CD4-positive, alpha-beta T cell treated with Interleukin-12 subunit alpha and Interleukin-12 subunit beta, for 1 hour (primary cell): ENCODE data around the gene KRT75.
"Not testable (repeated sequence)": the region's sequence is repeated elsewhere in the genome, so short reads cannot be mapped to it uniquely, and the experiment has no call there.

Experiments
- DNase-seq: peaks from one replicate; pipeline ENCODE4 v3.0.0-alpha.2; 2020

The KRT75 gene

GRCh38 chr12:52414936-52415335 lies 19.2 kb downstream of the KRT75 start:
- no peak for DNase-seq

DNA sequence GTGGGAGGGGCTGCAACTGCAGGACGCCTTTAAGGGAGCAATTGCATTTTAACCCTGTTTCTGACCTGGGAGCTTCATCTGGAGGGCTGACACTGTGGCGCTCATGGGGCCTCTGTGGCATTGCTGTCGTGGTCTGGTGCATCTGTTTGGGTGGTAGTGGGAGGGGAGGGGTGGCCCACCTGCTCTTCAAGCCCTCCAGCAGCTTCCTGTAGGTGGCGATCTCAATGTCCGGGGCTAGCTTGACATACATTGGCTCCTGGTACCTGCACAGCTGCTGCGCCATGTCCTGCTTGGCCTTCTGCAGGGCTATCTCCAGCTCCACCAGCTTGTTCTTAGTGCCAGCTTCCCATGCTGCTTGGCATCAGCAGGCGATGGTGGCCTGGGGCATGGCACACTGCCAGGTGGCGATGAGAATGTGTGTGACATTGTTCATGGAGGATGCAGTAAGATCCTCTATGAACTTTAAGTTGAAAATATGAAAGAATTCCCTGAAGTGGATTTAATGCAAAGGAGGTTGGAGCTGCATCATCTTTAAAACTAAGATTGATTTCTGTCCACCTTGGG lies 20.3 kb downstream of the KRT75 start:
- no peak for DNase-seq

- DNase-seq = no peak
Measured at GRCh38 chr12:52413202-52413601, 21.0 kb downstream of the KRT75 start.

DNA sequence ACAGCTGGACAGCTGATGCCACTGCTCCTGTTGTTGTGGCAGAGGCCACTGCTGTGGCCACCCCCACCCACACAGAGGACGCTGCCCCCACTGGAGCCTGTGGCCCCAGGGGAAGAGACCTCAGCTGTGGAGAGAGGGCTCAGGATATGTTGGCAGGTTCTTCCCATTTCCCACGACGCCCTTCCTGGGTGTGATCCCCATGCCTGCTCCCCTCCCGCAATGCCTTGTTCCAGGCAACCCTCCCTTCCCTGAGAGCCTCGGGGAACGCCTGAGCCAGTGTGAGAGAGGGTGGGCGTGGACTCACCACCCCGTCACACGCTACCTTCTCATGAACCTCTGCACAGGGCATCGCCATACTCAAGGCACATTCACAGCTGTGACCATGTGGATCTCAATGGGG lies 22.4 kb downstream of the KRT75 start:
- no peak for DNase-seq

GRCh38 chr12:52410589-52411248 lies 23.5 kb downstream of the KRT75 start:
- DNase-seq = not testable (repeated sequence)

GRCh38 chr12:52407918-52408317 lies 26.3 kb downstream of the KRT75 start:
- DNase-seq = no peak

DNA sequence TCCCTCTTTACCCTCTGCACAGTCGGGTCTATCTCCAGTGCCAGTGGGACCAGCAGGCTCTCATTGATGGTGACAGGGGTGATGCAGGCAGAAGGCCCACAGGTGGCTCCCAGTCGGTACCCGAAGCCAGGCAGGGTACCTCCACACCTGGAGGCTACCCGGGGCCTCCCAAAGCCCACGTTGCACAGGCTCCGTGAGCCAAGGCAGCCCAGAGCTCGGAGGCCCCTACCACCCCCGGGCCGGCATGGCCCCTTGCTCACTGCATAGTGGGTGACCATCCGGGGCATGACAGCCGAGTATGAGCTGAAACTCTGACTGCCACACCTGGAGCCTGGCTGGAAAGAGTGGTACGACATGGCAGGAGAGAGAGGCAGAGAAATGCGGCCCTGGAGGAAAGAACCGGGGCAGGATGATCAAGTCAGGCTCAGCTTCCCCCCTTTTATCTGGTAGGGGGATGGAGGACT lies 28.2 kb downstream of the KRT75 start, which contains the start of gene KRT82:
TSS of gene KRT82 (minus strand) at position 414 of the 464 bp plus-strand sequence. CDS start at position 356, 58 bp downstream.
- no peak for DNase-seq

GRCh38 chr12:52404951-52405350 lies 29.2 kb downstream of the KRT75 start:
- DNase-seq = no peak

- DNase-seq = no peak
Measured at GRCh38 chr12:52403561-52403960, 30.6 kb downstream of the KRT75 start.

DNA sequence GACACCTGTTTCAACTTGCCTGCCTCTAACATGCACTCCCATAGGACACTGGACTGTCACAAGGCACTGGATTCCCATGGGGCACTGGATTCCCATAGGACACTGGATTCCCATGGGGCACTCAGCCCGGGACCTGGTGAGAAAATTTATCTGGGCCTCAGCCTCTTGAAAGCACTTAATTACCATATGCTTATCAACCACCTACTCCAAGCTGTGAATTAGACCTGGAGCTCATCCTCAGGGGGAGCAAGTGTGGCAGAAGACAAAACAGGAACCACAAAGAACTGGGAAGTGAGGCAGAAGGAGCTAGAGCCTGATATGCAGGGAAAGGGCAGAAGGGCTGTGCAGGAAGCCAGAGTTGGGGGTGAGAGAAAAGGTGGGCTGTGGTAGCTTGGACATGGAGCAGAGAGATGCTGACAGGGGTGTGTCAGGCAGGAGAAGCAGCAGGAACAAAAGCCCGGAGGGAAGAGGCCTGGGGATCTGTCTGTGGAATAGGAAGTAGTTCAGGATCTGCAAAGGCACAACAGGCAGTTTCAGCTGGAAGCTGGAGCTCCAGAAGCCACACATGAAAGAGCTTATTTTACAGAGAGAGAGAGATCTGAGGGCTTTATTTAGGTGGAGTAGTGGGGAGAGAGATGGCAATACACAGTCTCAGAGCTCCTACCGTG lies 31.2 kb downstream of the KRT75 start:
- no peak for DNase-seq

GRCh38 chr12:52402377-52402776 lies 31.8 kb downstream of the KRT75 start:
- DNase-seq = no peak

DNA sequence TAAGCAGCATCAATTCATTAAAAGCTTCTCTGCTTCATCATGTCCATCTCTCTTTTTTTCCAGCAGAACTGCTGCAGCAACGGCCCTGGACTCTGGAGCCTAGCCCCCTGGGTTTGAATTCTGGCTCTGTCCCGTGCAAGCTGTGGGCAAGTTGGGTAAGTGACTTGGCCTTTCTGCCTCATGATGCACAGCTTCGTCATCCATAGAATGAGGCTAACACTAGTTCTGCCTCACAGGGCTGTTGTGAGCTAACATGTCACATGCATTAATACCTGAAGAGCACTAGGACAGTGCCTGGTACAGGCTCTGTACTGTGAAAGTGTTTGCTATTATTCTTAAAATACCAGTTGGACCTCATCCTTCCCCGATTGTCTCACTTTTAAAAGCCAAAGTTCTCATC lies 32.2 kb downstream of the KRT75 start:
- DNase-seq = no peak

DNA sequence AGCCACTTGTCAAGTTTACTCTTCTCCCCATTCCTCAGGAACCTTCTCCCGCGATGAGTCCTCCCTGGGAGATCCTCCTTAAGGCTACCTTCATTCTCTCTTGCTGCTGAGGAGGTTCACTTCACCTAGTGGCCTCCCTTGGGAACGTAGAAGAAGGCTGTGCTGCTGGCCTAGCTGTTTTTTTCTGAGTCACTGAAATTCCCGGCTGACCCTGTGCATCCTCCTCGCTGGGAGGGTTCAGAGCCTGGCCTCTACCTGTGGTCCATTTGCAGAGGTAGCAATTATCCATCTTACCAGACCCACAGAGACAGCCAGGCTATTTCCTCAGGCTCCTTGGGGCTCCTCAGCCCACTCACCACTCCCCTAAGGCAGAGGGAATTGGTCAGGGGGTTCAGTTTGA lies 32.6 kb downstream of the KRT75 start:
- no peak for DNase-seq

GRCh38 chr12:52400906-52401305 lies 33.3 kb downstream of the KRT75 start:
- no peak for DNase-seq

DNA sequence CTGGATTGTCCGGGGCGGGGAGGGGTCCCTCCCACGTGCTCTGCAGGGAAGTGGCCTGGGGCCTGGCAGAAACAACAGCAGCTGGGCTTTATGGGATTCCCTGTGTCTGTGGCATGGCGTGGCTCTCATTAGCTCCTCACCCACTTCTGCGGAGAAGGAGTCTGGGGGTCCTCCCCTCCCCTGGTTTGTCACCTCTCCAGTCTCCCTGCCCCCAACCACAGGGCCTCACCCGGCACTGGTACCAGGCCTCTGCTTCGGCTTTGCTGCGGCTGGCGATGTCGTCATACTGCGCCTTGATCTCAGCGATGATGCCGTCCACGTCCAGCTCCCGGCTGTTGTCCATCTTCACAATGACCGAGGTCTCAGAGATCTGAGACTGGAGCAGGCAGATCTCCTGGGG lies 34.4 kb downstream of the KRT75 start:
- DNase-seq = no peak

DNA sequence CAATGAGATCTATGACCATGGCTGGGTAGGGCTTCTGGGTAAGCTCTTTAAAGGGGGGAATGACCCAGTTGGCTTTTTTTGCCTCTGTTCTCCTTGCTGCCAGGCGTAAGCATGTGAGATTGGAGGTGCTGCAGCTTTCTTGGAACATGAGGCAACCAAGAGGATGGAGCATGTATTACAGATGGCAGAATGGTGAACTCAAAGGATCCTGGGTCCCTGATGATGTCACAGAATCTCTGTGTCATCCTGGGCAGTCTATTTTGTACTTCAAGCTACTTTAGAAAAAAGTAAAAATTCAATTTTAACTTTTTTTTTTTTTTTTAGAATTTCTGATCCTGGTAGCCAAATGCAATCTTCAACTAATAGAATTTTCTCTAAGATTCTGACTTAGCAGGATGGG lies 36.0 kb downstream of the KRT75 start:
- no peak for DNase-seq

GRCh38 chr12:52396656-52397055 lies 37.5 kb downstream of the KRT75 start:
- DNase-seq = no peak

DNA sequence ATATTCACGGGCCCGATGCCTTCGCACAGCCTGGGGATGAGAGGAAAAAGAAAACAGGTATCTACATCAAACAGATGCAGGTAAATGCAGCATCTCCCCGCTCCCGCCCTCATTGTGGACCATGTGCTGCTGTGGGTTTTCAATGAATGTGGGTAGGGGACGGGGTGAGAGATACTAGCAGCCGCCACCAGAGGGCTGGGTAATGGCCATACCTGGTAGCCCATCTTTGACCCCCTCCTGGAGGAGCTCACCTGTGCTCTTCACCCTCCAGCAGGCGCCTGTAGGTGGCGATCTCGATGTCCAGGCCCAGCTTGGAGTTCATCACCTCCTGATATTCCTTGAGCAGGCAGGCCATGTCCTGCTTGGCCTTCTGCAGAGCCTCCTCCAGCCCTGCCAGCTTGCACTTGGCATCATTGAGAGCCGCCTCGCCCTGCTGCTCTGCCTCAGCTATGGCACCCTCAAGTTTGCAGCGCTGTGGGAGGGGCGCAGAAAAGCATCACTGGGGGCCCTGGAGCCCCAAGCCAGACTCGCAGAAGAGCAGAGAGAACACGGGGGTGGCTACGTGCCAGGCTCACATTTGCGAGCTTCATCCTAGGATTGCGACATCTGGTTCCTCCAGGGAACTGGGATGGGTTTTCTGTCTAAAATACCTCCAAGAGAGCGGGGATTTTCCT lies 38.3 kb downstream of the KRT75 start:
- no peak for DNase-seq

DNA sequence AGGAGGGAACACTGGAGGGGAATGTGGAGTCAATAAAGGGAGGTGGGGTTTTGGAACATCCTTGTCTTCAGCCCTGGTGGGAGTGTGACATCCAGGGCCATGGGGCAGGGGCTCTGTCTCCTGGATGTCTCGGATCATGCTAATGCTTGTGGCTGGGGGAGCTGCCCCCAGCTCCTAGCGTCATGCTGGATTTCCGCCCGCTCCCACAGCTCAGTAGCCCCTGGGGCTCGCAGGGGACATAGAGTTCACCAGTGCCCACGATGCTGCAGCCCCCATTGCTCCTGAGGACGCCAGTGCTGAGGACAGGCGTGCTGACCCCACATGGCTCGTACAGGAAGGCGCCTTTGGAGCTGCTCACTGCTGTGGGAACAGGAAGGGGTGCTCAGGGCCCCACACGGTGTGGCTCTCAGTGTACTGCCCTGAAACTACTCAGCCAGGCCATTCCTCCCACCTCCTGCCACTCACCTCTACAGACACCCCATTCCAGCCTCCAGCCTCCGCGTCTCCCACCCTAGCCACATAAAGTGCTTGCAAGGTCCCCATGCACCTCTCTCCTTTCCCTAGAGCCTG lies 39.2 kb downstream of the KRT75 start:
- no peak for DNase-seq

GRCh38 chr12:52392465-52393007 lies 41.6 kb downstream of the KRT75 start:
- no peak for DNase-seq

- DNase-seq = no peak
Measured at GRCh38 chr12:52391618-52392002, 42.6 kb downstream of the KRT75 start.

GRCh38 chr12:52390739-52391617 lies 43.2 kb downstream of the KRT75 start:
- DNase-seq = peak; percentile 17
